Hindlimb muscle (tissue), 1 donor: Measurements from ENCODE around the gene RAD23B. TPM values are rescaled to one million over a fixed set of nuclear protein-coding genes. Genes with fewer than 3 reads are reported as not detected.

ENCODE experiments used
- DNase-seq: peaks from one replicate; pipeline ENCODE4 v3.0.0-alpha.2; 2013
- polyA plus RNA-seq: library from polyadenylated mRNA; unstranded; fragments of 120-200 nt; gene quantifications from one replicate; pipeline ENCODE4 v1.2.1, GENCODE V29; 2013; ENCODE audit not compliant: insufficient read length

The RAD23B gene
- polyA plus RNA-seq, 1 donor: 131 TPM

DNA sequence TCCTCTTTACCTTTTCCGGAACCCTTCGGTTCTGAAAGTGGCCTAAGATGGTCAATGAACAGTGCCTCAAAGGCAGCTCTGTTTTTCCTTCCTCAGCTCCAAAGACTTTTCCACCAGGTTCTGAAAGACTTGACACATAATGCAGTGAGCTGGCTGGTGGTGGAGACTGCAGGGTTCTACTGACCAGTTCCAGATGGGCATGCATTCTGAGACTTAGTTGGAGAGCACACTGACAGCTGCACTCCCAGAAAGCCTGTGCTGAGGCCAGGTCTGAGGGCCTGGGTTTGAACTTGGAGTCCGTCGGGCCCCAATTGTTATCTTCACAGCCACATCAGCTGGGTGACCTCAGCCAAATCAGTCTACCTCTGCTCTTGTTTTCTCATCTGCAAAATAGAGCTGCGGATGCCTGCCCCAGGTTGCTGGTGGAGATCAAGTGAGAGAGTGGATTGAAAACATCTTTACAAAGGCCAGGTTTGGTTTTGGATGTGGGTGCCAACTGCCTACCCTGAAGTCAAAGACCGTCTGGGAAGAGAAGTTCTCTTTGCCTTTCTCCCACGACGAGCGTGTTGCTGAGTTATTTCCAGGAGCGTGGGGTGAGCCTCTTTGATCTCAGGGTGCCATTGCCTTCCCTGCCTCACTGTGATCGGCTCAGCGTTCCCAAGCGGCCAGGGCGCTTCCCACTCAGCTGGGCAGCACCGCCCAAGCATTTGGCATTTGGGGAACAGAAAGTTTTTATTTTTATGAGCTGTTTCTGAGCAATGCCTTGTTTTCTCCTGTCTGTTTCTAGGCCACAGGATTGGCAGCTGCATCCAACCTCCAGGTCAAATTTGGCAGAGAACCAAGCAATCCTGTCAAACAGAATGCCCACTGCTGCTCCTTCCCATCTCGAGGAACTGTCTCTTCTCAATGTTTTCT, 54.9 kb downstream of the RAD23B start:
- DNase-seq: no peak

DNA sequence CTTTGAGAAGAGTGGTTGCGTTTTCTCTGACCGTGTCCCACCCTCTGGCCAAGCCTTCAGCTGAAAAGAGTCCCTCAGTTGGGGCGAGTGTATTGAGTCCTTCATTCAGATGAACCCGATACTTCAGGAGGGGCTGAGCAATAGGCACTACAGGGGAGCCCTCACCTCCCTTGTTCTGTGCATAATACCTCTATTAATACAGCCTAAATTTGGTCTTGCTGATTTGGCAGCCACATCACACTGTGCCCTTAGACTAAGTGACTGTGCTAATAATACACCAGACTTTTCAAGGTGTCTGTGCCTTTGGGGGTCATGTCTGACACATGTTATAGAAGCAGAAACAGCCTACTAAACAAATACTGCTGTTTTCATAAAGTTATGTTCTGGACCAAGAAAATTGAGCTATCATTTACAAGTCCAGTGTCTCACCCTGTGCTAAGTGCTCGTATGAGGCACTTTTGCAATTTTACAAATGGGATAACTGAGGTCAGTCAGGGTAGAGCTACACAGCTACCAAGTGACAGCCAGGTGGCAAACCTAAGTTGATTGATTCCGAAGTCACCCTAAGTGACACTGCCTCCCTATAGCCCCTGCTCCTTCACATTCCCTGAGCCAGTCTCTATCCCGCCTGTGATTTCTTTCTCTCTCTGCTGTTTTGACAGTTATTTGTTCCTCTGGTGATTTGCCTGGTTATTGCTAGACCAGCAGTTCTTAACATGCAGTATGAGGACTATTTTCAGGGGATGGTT, 56.0 kb downstream of the RAD23B start:
- no peak for DNase-seq

DNA sequence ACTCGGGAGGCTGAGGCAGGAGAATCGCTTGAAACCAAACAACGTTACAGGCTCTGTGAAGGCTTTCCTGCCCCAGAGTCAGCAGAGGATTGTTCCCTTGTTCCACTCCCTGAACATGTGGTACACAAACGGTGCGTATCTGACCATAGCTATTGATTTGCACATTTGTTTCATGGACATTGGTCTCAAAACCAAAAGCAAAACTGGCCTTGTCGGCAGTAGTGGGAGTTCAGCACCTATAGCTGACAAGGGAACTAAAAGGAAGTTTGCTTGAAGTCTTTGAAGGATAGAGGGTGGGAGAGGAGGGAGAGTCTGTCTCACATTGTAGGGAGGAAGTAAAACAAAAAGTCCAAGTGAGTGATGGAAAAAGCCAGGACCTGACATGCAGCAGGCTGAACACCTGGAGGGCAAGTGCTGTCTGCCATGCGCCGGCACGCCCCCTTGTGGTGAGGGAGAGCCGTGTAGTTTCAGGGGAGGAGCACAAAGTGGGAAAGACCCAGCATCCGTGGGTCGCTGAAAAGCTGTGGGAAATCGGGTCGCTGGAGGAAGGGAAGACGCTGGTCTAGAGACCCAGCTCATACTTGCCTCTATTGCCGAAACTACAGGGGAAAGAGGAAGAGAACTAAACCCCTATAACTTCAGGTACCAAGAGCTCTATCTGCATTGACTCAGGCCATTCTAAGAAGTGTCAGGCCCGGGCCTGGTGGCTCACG, 58.0 kb downstream of the RAD23B start:
- no peak for DNase-seq

DNA sequence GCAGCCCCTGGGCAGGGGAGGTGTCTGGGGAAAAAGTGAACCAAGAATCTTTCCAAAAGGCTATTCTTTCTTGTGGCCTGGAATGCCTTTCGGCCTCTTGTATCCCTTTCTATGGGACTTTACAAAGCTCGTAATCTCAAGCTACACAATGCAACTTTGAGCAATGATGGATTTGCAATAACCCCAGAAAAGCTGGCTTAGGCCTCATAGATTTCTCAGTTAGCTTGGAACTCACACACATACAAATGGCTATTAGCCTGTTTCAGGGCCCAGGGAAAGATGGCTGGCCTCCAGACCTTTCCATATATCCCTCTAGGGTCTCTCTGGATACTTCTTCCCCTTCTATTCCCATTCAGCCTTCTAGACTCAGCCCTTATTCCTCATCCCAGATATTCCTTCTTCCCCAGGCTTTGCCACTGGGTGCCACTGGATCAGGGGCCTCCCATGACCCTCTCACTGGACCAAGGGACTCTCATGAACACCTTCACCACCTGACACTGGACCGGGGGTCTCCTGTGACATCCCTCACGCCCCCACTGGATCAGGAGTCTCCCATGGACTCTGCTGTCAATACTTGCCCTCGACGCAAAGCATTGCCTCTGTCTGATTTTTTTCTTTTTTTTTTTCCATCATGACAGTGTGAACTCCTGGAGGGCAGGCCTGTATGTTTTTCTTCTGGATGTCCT, 59.5 kb downstream of the RAD23B start:
- no peak for DNase-seq

DNA sequence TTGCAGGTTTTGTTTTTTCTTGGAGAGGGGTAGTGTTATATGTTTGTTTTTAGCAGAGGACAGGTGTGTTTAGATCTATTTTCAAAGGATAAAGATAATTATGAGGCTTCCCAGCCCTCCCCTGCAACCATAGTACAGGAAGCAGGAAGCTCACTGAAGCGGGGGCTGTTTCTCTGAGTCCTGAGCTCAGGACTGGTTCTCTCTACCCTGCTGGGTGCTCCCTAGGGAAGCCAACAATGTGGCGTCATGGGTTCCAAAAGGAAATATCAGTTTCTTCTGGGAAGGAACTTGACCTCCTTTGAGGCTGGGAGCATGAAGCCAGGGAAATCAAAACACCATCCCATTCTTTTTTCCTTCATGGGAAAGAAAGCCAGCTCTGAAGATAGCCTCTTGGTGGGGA, 62.2 kb downstream of the RAD23B start:
- no peak for DNase-seq

DNA sequence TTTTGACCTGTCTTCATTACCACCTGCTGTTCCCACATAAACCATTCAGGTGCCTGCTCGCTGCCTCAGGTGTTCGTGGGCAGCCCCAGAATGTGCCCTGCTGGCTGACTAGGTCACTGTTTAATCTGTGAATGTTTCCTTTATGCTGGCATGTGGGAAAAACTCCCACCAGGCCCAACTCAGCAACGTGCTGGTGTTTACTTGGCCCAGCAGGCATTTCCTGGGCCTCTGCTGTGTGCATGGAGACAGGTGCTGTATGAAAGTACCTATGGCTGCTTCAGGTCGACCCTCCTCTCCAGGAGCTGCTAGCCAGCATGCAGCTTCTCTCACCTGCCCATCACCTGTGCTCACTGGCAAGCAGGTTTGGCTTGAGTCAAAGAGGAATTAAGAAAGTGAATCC, 65.8 kb downstream of the RAD23B start:
- DNase-seq: no peak

DNA sequence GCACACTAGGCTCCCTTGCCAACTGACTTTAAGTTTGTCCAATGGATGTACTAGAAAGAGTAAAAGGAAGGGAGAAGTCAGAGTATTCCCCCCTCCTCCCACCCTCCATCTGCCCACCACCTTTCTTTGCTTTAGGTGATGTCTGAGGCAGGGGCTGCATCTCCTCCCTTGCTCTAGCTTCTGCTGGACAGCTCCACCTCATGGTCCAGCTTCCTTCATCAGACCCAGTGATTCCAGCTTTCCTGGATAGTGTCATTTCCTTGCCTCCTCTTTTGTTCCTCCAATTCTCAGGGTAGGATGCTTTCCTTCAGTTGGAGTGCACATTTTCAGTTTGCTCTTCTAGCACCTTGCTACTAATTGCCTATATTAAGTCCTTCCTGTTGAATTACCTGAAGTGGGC, 67.4 kb downstream of the RAD23B start:
- DNase-seq: no peak

DNA sequence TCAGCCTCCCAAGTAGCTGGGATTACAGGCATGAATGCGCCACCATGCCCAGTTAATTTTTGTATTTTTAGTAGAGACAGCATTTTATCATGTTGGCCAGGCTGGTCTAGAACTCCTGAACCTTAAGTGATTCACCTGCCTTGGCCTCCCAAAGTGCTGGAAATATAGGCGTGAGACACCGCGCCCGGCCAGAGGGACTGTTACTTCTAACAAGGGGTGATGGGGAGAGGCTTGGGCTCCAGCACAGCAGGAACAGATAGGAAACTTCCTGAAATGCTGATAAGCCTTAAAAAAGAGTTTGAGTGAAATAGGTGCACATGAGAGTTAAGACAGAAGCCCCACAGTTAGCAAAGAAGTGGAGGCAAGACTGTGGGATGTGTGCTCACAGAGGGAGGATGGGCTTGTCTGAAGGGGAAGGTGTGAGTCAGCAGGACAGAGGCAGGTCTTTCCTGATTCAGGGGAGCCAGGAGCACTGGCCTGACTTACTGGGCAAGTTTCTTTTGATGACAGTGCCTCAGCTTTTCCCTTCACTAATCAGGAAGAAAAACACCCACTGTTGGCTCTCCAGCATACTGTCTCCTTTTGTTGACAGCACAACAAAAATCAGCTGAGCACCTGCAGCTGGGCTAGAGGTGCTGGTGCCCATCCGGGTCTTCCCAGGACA, 68.4 kb downstream of the RAD23B start:
- no peak for DNase-seq

DNA sequence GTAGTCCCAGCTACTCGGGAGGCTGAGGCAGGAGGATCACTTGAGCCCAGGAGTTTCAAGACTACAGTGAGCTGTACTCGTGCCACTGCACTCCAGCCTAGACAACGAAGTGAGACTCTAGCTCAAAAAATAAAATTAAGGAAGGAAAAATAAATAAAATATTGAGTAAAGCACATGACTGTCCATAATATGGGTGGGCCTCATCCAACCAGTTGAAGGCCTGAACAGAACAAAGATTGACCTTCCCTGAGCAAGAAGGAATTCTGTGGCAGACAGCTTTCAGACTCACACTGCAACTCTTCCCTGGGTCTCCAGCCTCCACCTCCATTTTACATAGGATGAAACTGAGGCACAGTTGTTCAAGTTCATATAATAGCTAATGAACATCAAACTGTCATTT, 72.3 kb downstream of the RAD23B start:
- no peak for DNase-seq

DNA sequence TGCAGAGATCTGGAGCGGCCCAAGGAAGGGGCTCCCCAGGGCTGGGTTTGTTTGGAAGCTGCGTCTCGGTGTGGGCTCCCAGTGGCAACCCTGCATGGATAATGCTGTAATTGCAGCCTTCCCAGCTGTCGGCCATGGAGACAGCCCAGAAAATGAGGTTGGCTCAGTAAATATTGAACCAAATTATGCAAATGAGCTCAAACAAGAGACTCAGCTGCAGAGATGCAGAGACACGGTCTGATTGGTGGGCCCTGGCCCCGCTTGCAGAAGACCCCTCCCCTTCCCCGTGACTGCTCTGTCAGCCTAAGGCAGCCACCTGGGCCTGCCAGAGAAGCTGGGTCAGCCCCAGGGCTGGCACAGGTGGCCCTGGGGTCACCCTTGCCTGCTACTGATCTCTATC, 75.9 kb downstream of the RAD23B start:
- no peak for DNase-seq

DNA sequence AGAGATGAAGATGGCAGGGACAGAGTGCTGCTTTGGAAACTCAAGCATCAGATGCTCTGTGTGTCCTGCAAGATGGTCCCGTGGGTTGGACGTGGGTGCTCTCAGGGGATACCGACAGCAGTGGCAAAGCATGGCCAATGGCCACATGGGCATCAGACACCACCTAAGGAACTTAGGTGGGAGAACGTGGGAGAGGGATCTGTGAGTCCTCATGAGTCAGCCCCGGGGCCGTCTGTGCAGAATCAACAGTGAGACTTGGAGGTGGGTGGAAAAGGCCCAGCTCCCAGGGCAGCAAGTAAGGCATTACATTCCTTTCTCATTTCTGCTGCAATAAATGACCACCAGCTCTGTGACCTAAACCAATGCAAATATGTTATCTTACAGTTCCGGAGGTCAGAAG, 77.0 kb downstream of the RAD23B start:
- DNase-seq: no peak

DNA sequence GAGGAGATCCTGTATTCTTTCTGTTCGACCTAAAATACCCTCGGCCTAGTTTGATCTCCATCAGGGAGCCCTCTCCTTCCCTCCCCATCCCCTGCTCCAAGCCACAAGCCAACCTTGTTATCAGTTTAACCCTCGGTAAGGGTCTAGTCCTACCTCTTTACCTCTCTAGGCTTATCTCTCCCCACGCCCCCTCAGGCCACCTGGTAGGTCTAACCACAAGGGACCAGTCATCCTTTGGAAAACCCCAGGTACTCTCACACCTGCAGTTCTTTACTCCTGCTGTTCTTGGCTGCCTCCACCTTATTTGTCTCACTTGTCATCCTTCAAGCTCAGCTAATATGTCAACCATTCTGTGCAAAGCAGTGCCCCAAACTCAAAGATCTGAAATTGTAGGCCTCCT, 78.7 kb downstream of the RAD23B start:
- no peak for DNase-seq

DNA sequence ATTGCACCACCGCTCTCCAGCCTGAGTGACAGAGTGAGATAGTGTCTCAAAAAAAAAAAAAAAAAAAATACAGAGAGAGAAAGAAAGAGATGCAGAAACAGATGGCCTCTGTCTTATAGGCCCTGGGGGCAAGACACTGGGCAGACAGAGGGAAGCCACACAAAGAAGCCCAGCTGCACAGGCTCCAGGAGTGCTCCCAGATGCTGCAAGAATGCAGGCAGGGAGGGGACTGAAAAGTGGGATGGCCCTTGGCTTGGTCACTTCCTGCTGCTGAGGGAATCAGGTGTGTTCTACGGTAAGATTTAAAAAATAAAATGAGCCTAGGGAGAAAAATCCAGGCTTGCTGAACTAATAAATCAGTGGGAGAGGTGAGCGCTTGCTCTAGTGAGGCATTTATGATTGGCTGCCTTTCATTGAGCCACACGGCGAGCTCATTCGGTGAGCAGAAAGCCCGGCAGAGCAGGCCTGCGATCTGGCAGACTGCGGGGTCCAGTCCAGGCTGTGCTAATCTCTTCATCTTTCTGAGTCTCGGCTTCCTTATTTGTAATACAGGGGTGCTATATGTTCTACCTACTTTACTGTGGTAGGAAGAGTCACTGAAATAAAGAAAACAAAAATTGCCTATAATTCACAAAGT, 80.6 kb downstream of the RAD23B start:
- no peak for DNase-seq

DNA sequence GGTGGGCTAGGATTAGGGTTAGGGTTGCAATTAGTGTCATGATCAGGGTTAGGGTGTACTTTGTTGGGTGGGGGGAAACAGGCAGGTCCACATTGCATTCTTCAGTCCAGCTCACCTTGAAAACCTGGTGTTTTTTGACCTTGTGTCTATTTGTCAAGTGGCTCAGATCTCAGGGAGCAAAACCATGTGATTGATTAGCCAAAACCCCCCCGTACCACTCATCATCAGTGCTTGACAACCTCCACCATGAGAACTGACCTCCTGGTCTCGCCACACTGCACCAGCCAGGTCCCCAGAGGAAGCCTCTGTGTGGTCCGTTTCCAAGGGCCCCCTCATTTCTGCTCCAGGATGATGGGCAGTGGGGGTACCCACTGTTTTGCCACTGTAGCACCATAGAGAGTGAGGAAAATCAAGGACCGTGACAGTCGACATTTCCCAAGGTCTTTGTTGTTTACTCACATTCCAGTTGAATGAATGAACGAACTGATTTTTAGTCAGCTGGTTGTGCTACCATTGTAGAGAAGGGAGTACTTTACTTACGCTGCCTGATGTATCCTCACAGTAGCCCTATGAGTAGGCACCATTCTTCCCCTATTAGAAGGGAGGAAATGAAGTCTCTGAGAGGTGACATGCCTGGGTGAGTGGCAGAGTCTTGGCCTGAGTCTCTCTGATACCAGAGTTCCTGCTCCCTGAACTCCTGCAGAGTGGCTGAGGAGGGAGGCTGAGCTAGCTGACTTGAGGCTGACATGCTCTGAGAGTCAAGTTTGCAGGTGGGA, 84.8 kb downstream of the RAD23B start:
- DNase-seq: no peak

DNA sequence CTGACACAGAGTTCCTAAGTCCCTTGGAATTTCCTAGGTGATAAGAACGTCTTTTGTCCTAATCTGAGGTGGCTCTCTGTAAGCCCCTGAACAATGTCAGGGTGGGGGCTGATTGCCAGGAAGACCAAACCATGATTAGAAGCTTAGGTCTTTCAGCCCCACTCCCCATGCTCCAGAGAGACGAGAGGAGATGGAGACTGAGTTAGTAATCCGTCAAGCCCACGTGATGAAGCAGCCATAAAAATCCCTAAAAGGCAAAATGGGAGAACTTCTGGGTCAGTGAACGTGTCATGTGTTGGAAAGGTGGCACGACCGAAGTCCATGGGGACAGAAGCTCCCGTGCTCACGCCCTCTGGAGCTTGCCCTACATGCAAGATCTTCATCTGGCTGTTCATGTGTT, 85.6 kb downstream of the RAD23B start:
- no peak for DNase-seq

DNA sequence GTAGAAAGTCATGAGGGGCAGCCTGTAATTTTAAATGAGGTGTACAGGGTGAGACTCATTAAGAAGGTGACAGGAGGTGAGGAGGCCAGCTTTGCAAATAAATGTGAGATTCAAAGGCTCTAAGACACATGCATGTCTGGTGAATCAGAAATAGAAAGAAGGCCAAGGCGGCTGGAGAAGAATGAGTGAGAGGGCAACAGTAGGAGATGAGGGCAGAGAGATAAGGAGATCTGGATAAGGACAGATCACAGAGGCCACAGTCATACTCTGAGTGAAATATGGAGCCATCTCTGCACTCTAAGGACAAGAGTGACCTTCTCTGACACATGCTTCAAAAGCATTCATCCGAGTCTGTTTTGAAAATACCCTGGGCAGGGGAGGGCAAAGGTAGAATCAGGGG, 90.7 kb downstream of the RAD23B start:
- no peak for DNase-seq

DNA sequence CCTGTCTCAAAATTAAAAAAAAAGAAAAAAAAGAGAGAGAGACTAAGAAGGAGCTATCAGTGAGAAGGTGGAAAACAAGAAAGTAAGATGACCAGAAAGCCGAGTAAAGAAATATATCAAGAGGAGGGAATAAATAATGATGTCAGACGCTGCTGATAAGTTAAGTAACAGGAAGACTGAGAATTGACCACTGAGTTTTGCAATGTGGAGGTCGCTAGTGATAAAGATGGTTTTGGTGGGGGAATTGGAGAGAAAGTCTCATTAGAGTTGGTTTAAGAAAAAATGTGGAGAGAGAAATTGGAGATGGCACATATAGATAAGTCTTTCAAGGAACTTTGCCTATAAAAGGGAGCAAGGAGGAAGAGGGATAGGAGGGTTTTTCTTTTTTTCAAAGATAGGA, 91.9 kb downstream of the RAD23B start:
- DNase-seq: no peak

DNA sequence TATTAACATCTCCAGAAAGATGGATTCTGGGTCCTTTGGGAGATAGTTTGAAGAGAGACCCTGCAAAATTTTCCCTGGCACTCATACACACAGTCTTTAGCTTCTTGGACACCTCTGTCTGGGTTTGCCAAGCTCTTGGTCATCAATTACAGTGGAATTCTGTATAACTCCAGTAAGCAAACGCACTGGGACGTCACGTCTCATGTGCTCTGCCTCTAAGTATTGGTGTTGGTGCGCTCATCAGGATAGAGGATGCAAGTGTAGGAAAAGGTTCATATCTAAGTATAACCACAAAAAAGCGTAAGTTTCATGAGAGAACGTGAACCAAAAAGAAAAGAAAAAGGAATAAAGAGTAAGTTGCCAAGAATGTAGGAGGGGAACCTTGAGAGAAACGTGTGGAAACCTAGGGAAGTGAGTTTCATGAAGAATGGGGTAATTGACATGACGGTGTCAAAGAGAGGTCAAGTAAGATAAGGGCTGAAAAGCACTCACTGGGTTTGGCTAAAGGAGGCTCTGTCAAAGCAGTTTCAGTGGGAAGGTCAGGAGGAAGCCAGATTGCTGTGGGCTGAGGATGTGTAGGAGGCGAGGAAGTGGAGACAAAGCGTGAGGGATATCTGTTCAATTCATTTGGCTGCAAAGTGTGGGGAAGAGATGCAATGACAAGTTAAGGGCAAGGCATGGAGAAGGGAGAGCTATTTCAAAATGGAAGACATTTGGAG, 92.7 kb downstream of the RAD23B start:
- no peak for DNase-seq

DNA sequence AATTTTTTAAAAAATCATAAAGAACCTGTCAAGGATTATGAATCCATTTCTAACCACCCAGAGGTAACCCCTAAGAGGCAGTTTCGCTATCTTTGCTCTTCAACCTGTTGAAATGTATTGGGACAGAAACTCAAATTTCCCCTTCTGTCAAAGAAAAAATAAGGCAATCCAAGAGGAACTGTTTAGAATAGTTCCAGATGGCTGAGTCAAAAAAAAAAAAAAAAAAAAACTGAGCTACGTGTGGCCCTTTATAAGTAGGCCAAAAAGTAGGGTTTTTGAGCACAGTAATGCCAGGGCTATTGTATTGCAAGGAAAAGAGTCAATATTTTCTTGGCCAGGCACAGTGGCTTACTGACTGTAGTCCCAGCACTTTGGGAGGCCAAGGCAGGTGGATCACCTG, 94.9 kb downstream of the RAD23B start:
- DNase-seq: no peak
